ENCODE data around the gene MDM2.
"Not testable (repeated sequence)": the region's sequence is repeated elsewhere in the genome, so short reads cannot be mapped to it uniquely, and the experiment has no call there.

Gene MDM2

GRCh38 chr12:68825569-68826217 lies 17.7 kb downstream of the MDM2 start:
- DNase-seq (ENCODE audit: low read depth, low spot score), result no peak

GRCh38 chr12:68827895-68828671 lies 20.1 kb downstream of the MDM2 start:
- DNase-seq (ENCODE audit: low read depth, low spot score), result no peak

GRCh38 chr12:68828672-68829068 lies 20.7 kb downstream of the MDM2 start:
- DNase-seq (ENCODE audit: low read depth, low spot score), result no peak

GRCh38 chr12:68831272-68831671 lies 23.3 kb downstream of the MDM2 start:
- no peak for DNase-seq (ENCODE audit: low read depth, low spot score)

- no peak for DNase-seq (ENCODE audit: low read depth, low spot score)
Observed at GRCh38 chr12:68831751-68832503, 23.9 kb downstream of the MDM2 start.

- DNase-seq (ENCODE audit: low read depth, low spot score), result no peak
Observed at GRCh38 chr12:68832504-68832867, 24.5 kb downstream of the MDM2 start.

GRCh38 chr12:68833508-68833907 lies 25.5 kb downstream of the MDM2 start:
- DNase-seq (ENCODE audit: low read depth, low spot score), result no peak

GRCh38 chr12:68835333-68835908 lies 27.4 kb downstream of the MDM2 start:
- no peak for DNase-seq (ENCODE audit: low read depth, low spot score)

GRCh38 chr12:68837215-68837614 lies 29.2 kb downstream of the MDM2 start:
- no peak for DNase-seq (ENCODE audit: low read depth, low spot score)

- DNase-seq (ENCODE audit: low read depth, low spot score), result no peak
Observed at GRCh38 chr12:68838046-68838886, 30.3 kb downstream of the MDM2 start.

- DNase-seq (ENCODE audit: low read depth, low spot score), result no peak
Observed at GRCh38 chr12:68839183-68840147, 31.5 kb downstream of the MDM2 start.

GRCh38 chr12:68841175-68841574 lies 33.2 kb downstream of the MDM2 start:
- DNase-seq (ENCODE audit: low read depth, low spot score), result not testable (repeated sequence)

- no peak for DNase-seq (ENCODE audit: low read depth, low spot score)
Observed at GRCh38 chr12:68841717-68842116, 33.7 kb downstream of the MDM2 start.

GRCh38 chr12:68842123-68842522 lies 34.1 kb downstream of the MDM2 start:
- DNase-seq (ENCODE audit: low read depth, low spot score), result no peak

GRCh38 chr12:68842784-68843567 lies 35.0 kb downstream of the MDM2 start:
- no peak for DNase-seq (ENCODE audit: low read depth, low spot score)

GRCh38 chr12:68844318-68844745 lies 36.4 kb downstream of the MDM2 start:
- no peak for DNase-seq (ENCODE audit: low read depth, low spot score)

GRCh38 chr12:68844788-68845695 lies 37.1 kb downstream of the MDM2 start:
- no peak for DNase-seq (ENCODE audit: low read depth, low spot score)

- no peak for DNase-seq (ENCODE audit: low read depth, low spot score)
Observed at GRCh38 chr12:68846811-68847210, 38.8 kb downstream of the MDM2 start.

All from activated CD4-positive, CD25-positive, alpha-beta regulatory T cell treated with anti-CD3 and anti-CD28 coated beads, Interleukin-2, amount 50 U/mL, for 16 hours (primary cell).